EH (cell line): ENCODE measurements around the gene PDZRN3.
A peak's percentile ranks its signal among the peaks of the same experiment; 100 is the strongest.

Experiments
- DNase-seq: peaks from one replicate; pipeline ENCODE4 v3.0.0-alpha.2; 2015; ENCODE audit warnings: low read depth

The PDZRN3 gene

DNA sequence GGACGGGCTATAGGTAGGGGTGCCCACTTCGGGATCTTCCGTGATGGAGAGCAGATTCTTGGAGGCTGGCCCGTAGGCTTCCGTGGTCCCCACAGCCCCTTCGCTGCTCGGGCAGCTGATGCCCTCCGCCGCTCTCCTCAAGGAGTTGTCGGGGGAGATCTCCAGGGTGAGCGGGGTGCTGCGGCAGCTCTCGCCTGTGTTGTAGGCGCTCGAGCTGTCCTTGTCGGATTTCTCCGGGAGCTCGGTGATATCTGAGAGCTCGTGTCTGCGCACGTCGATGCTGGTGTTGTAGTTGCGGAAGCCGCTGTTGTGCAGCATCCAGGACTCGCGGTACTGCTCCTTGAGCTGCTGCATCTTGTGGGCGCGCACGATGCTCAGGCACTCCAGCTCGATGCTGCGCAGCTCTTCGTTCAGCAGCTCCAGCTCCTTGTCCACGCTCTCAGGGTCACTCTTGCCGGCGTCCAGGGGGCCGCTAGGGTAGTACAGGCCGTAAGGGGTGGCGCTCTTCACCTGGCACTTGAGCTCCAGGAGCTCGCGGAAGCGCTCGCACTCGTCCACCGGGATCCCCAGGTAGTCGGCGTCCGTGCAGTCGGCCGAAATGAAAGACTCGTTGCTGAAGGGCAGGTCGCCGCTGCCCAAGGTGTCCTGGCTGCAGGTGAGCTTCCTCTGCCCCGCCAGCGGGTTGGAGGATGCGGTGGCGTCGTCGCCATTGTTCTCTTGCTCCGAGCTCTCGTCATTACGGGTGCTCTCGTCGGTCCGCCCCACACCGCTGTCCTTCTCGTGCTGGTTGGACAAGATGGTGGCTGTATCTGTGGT lies 240.4 kb downstream of the PDZRN3 start:
- DNase-seq = no peak

DNA sequence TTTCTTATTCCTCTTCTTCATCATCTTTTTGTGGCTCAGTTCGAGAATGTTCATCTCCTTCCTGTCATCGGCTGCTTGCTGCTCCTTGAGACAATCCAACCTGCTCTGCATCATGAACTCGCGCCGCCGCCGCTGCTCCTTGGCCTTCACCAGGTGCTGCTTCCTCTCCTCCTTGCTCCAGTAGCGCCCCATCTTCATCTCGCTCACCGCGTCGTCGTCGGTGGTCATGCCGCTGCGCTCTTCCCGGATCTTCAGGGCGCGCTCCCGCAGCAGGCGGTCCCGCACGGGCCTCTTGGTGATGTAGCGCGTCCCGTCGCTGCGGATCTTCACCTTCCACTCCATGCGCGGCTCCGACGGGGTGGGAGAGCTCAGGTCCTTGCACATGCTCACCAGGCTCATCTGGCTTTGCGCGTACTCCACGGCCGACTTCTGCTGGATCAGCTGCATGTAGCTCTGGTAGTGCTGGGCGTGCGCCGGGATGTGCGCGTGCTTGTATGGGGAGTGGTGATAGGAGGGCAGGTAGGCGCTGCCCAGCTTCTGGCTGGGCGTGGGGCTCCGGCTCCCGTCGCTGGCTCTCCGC lies 241.2 kb downstream of the PDZRN3 start:
- no peak for DNase-seq

DNA sequence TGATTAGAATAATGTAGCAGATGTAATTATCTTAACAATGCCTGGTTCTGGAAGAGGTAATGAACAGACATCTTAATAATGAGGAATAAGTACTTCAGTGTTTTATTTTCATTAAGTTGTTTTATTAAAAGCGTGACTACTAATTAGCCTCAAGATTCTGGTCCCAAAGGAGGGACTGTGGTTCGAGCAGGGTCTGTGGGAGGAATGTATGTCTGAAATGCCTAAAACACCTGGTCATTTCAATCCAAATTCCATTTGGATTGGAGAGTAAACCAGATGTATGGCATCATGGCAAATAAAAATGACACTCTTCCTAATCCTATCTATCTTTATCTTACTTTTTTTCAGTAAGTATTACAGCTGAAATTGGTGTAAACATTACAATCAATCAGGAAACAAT lies 243.2 kb downstream of the PDZRN3 start:
- no peak for DNase-seq

DNA sequence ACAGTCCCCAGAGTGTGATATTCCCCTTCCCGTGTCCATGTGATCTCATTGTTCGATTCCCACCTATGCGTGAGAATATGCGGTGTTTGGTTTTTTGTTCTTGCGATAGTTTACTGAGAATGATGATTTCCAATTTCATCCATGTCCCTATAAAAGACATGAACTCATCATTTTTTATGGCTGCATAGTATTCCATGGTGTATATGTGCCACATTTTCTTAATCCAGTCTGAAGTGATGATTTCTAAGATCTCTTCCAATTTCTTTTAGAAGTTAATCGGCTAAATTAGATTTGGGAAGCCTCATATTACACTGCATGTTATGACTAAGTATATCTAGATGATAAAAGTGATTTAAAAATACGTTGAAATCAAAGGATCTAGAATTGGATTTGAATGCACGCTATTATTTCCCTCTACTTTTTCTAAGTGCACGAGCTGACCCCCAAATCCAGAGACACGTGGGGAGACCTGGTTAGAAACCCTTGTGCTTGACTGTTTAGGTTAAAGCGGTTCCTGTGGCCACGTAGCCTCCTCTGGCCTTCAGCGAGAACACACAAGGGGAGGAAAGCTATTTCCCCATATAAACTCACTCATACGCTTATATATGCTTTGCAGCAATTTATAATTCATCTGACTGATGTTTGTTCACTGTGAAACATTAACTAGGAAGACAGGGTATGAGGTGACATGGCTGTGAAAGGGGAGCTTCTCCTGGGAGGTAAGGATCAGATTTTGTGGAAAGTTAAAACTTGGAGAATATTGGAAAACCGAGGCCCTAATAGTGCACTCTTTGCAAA lies 243.8 kb downstream of the PDZRN3 start:
- DNase-seq = no peak

DNA sequence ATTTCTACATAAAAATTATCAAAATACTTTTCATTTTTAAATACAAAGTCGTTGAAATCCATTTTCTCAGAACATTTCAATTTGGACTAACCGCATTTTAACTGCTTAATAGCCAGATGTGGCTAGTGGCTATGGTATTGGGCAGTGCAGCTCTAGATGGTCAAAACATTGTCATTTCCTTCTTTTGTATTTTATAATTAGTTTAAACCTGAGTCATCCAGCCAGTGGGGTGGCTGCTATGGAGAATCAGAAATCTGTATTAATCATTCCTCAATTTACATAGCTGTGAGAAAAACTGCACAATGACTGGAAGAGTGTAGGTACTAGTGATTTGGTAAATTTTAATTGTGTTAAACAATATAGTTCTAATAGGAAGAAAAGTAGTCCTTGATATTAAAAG lies 245.3 kb downstream of the PDZRN3 start:
- DNase-seq = peak; percentile 31

DNA sequence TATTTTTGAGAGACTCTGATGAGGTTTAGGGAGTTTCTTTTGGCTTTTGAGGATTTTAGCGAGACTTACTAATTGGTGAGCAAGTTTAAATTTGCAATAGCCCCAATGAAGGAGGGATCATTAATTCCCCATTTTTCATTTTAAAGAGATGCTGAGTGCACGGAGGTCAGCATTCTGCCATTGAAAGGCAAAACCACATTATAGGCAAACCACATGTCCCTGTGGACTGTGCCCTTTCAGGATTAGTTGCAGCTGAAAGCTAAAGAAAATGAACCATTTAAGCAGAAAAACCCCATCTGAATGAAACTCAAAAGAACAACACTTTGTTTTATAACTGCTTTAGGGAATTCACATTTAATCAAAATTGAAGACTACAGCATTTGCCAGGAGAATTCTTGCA lies 246.5 kb downstream of the PDZRN3 start:
- DNase-seq = no peak

DNA sequence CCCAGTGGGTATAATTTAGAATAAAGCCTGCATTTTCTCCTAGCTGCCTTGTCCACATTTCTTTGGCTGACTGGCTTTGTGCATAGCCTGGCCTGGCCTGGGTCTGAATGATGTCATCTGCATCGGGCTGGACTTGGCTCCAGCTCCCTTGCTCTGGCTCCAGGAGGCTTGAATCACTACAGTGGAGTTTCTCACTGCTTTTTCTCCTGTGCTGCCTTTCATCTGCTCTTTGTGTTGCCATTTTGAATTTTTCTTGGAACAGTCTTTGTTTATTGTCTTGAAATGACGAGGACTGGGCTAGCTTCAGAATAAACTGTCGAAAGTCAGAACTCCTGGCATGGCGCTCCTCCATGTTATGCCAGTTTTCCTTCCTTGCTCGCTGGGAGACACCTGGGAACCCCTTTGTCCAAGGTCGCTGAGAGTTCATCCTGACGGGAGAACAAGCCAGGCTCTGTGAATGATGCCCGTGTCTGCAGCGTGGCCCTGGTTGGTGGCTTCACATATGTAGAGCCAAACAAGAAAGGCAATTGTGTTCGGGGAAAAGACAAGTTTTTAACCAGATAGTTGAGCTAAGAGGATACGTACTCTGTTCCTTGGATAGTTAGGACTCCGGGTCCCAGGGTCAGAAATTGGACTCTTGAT lies 258.9 kb downstream of the PDZRN3 start:
- peak; percentile 32 for DNase-seq

DNA sequence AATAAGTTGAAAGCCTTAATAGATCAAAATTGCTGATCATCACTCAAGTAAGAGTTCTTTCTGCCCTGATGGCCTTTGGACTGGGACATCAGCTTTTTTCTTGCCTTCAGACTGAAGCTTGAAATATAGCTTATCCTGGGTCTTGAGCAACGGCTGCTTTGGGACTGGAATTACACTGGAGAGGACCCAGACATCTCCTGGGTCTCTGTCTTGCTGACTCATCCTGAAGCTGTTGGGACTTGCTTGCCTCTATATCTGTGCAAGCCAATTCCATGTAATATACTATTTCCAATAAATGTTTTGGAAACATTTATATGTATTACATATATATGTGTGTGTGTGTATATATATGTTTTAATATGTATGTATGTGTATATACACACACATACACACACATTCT lies 260.2 kb downstream of the PDZRN3 start:
- peak; percentile 8 for DNase-seq

DNA sequence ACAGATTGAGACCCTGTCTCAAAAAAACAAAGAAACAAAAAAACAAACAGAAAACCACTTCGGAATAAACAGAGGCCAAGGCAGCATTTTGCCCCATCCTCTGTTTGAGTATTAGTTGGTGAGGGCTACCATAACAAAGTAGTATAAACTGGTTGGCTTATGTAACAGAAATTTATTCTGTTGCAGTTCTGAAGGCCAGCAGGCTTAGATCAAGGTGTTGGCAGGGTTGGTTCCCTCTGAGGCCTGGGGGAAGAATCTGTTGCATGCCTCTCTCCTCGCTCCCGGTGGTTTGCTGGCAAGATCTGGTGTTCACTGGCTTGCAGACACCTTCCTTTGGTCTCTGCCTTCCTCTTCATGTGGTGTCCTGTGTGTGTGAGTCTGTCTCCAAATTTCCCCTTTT lies 261.6 kb downstream of the PDZRN3 start:
- no peak for DNase-seq

DNA sequence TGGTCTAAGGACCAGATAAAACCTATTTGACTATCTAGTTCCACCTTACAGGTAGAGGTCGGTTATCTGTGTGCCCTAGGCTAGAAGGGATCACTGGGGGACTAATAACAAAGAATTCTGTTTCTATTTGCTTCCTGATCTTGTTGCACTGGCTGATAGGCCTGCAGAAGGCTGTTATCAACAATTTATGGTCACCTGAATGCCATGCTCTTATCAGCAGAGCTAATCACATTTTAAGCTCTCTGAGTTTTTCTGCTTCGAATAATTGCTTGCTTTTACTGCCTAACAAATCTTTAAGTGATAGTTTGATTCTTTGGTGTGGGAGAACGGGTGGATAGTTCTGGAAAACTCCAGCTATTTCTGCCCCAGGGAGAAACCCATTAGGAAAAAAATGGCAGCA lies 263.1 kb downstream of the PDZRN3 start:
- DNase-seq = no peak

DNA sequence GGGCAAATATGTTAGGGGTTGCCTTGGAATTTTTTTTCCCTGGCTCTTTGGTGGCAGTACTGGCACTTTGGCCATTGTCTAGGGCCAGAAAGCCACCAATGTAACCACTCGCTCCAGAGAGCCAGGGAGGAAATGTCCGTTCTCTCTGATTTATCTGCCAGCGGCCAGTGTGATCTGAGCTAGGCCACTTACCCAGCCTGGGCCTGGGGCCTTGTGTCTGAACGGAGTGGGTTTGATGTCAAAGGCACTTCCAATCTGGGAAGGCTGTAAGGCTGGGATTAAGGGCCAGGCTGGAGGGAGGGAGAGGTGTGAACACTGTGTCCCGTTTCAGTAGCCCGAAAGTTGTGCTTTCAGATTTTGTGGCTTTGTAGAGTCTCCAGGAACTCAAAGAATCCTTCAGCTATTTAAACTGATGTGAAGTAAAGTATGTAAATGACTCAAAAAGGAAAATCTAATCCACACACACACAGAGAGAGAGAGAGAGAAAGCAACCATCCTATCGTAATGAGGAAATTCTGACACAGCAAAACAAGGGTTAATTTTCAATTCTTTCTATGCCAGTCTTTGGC lies 271.0 kb downstream of the PDZRN3 start:
- peak; percentile 30 for DNase-seq

DNA sequence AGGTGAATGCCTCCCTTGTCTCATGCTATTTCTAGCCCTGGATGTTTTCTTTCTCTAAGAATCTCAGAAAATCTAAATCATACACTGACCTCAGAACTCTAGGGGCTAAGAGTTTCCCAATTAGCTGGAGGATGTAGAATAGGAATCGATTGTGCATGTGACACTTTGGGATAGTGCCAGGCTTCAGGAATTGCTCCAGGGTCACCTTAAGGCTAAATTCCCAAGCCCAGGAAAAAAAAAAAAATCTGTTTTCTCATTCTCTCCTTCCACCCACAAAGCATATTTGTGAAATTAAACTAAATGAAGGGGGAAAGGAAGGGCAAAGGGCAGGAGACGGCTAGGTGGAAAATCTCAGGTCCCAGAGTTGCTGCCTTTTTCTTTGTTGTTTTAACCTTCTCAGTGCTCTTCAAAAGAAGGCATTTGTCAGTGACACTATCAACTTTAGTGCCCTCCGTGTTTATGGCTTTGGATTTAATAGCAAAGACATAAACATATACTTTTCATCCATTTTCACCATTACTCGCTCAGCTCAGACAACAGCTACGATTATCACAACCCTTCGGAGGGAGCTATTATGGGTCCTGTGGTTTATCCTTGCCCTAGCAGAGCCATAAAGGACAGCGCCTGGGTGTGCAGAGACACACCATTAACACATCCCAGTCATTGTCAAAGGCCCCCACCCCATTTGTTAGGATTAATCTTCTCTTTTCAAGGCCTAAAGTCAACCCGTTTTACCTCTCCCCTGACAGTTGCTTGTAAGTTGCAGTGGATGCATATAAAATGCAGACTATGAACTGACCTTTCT lies 271.7 kb downstream of the PDZRN3 start:
- DNase-seq = no peak

DNA sequence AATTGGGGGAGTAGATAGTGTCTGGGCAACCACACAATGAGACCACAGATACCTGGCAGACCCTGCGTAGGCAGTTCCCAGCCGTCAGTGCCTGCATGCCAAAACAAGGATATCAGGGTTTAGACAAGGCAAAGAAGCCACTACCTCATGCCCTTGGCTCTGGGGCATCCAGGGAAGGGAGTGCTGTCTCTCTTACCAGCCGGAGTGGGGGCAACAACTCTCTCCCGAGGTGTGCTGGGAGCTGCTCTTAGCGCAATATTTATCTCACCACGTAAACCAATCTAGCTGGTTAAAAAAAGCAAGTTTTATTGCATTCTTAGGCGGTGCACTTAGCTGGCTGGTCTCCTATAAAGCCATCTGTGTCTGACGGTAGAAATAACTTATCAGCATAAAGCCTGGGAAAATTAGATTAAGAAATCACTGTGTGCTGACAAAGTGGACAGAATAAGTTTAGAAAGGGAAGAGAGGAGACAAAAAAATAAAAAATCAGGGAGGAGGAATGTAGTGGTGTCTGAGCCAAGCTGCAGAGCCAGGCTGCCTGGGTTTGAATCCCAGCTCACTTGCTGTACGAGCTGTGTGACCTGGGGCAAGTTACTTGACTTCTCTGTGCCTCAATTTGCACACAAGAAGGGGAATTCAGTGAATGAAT lies 273.2 kb downstream of the PDZRN3 start:
- peak; percentile 5 for DNase-seq

DNA sequence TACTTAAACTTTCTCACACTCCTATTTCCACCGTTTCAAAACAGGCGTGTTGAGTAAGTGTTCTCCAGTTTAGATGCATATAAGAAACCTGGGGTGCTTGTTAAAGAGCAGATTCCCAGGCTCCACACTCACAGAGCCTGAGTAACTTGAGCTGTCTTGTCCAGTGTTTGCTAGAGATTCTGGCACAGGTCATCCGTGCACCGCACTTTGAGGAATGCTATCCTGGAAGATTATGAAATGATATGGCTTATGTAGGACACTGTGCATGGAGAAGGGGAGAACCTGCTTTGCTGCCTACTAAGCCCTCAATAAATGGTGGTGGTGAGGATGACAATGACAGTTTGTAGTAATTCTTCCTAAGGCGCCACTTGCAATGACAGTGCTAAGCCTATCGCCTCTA lies 273.7 kb downstream of the PDZRN3 start:
- no peak for DNase-seq

DNA sequence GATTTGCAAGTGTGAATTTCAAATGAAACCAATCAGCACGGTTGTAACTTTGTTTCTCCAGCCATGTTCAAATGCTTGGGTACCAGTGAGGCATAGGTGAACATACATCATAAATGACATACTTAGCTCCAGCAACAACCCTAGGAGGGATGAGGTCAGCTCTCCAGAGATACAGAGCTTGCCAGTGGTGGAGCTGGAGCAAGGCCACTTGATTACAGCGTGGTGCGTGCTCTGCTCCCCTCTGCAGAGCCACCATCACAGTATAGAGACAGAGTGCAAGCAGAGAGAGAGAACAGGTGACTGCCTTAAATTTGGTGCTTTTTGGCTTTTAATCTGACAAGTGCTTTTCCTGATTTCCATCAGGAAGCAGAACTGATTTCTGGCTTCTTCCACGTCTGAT lies 275.1 kb downstream of the PDZRN3 start:
- no peak for DNase-seq

DNA sequence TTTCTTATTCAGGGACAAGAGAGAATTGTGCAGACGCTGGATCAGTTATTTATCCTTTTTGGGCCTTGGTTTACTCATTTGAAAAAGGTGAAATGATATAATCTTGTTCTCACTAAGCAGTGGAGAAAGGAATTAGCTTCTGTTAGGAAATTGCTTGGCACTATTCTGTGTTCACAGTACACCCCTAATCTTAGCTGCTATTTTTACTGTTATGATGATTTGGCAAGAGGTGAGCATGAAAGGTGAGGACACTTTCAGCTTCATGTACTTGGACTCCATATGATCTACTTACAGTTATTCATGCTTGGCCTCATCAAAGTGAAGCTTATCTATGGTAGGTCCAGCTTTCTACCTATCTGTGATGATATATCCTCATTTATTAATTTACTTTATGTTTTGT lies 282.7 kb downstream of the PDZRN3 start:
- no peak for DNase-seq

DNA sequence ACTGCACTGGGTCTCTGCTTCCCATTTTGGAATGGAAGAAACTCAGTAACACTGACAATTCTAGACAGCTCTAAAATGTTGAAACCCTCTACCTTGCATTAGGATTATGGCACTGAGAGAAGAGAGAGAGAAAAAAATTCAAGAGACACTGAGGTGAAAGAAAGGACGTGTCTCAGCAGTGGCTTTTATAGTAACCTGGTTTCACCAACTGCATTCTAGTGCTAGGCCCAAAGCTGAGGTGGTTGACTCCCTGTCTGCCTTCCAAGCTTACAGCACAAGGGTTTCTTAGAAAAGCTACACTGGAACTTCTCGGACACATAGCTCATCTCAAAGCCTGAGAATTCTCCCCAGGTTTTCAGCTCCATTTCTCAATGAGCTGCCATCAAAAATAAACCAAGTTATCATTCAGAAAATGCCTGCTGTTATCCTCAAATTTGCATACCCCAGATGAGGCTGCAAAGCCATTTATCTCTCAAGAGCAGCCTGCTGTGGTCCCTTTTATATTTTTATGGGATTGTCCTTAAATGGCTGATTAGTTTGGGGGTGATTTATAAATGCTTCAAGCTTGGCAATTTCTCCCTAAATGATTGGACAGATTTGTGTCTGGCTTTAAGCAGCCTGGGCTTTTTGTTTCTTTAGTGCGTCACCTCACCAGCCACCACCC lies 283.3 kb downstream of the PDZRN3 start:
- DNase-seq = no peak

DNA sequence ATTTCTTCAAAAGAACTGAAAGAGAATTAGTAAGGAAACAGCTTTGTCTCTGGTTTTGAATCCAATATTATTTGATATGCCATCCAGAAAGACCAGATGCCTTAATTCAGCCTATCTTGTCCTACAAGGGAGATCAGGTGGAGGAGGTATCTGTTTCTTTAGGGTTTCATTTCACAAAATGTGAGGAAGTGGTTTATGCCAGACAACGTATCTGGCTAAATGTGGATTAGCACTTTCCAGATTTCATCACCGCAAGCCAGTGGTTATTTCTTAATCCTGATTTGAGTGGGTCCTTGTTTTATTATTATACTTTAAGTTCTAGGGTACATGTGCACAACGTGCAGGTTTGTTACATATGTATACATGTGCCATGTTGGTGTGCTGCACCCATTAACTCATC lies 292.2 kb downstream of the PDZRN3 start:
- no peak for DNase-seq
